Kidney (tissue), 14 donors: ENCODE measurements around the gene GADD45B. TPM values are rescaled to one million over a fixed set of nuclear protein-coding genes. Genes with fewer than 3 reads are reported as not detected.

Source experiments
- DNase-seq, 5 donors: peaks; one replicate each; pipeline ENCODE4 v3.0.0-alpha.2; 2013 to 2020
- FAIRE-seq: peaks from 2 replicates; lab custom pipeline; 2012; peaks lifted over from hg19 to GRCh38; lab: Jason Lieb, UNC
- H3K27ac ChIP-seq, 2 donors: one replicate each; pipeline ENCODE4 v1.7.0; 2013; ENCODE audit warnings: low read depth in 2 of 2, low read length in 2 of 2, inconsistent platforms in 1 of 2
- H3K27me3 ChIP-seq: one replicate; pipeline ENCODE4 v1.7.1; 2013; ENCODE audit warnings: low read length, inconsistent platforms; ENCODE audit not compliant: control insufficient read depth, insufficient read depth
- H3K36me3 ChIP-seq, 3 donors: one replicate each; pipeline versions ENCODE4 v1.7.0 to v1.7.1; 2013; ENCODE audit warnings: low read length in 3 of 3, control low read depth in 1 of 3, inconsistent platforms in 1 of 3; ENCODE audit not compliant: insufficient read depth in 3 of 3, control insufficient read depth in 2 of 3
- H3K4me1 ChIP-seq, 3 donors: one replicate each; pipeline versions ENCODE4 v1.7.0 to v1.7.1; 2013; ENCODE audit warnings: low read length in 3 of 3, inconsistent platforms in 1 of 3, low read depth in 1 of 3; ENCODE audit not compliant: control insufficient read depth in 2 of 3, insufficient read depth in 2 of 3
- H3K4me3 ChIP-seq, 3 donors: one replicate each; pipeline versions ENCODE4 v1.7.0 to v1.8.1; 2013; ENCODE audit warnings: low read length in 3 of 3, control low read depth in 1 of 3, inconsistent platforms in 1 of 3
- H3K9ac ChIP-seq, 3 donors: one replicate each; pipeline versions ENCODE4 v1.7.0 to v1.7.1; 2013; ENCODE audit warnings: low read length in 3 of 3, control low read depth in 1 of 3, inconsistent platforms in 1 of 3
- H3K9me3 ChIP-seq, 3 donors: one replicate each; pipeline versions ENCODE4 v1.7.0 to v1.7.1; 2013; ENCODE audit warnings: low read length in 3 of 3, control low read depth in 1 of 3, inconsistent platforms in 1 of 3; ENCODE audit not compliant: control insufficient read depth in 2 of 3, insufficient read depth in 1 of 3
- intact Hi-C: fragments of 100-400 bp; cut with DNase I; formaldehyde crosslinking; loops from one replicate; pipeline ENCODE4 v1.11.1; 2022
- polyA plus RNA-seq: library from polyadenylated mRNA; stranded (reverse); fragments of 350-450 nt; fragmentation: Illumina TruSeq; extraction: RNeasy Lipid Tissue Mini Kit (QIAGEN cat#74804); gene quantifications from one replicate; pipeline ENCODE4 v1.2.3, GENCODE V29; 2014; ENCODE audit warnings: low read depth, low replicate concordance; ENCODE audit not compliant: insufficient read depth
- total RNA-seq: library from RNA; stranded (reverse); fragmentation: NEBNext Ultra II Directional; extraction: Animal tissue kit (Norgen Biotek cat#: 25700); gene quantifications from one replicate; pipeline ENCODE4 v1.2.1, GENCODE V29; 2021
- TF ChIP-seq, protein P1 (sequence below): IDR thresholded peaks from 3 replicates; pipeline ENCODE4 v1.5.1; 2012; ENCODE audit warnings: mild to moderate bottlenecking, moderate library complexity, borderline replicate concordance; ENCODE audit not compliant: insufficient read depth; ENCODE audit errors: extremely low read depth
- donor health status: control.
- donor health status: control.
- donor health status: control.
- donor health status: control.
- donor health status: control.
- donor health status: DM: yes; HTN: yes; CAD: no.
- donor health status: Normal renal cell carcinoma (clear cell type).

GADD45B gene
- total and polyA plus RNA-seq, 2 donors from 2014 or later, result 88.5 to 149 TPM

GRCh38 chr19:2482354-2483038, 6.6 kb downstream of the GADD45B start:
- H3K9me3 ChIP-seq, result peaks cover 0 to 8% (median 0%) of the 10 kb centered on the region in 3 donors
- H3K4me1 ChIP-seq, result peaks cover 0 to 5% (median 0%) of the 10 kb centered on the region in 3 donors
- H3K27me3 ChIP-seq, result no peaks in the 10 kb centered on the region
- intact Hi-C loops, result no loop called here
- DNase-seq (no peak), FAIRE-seq (no peak)
- TF ChIP-seq, protein P1, sequence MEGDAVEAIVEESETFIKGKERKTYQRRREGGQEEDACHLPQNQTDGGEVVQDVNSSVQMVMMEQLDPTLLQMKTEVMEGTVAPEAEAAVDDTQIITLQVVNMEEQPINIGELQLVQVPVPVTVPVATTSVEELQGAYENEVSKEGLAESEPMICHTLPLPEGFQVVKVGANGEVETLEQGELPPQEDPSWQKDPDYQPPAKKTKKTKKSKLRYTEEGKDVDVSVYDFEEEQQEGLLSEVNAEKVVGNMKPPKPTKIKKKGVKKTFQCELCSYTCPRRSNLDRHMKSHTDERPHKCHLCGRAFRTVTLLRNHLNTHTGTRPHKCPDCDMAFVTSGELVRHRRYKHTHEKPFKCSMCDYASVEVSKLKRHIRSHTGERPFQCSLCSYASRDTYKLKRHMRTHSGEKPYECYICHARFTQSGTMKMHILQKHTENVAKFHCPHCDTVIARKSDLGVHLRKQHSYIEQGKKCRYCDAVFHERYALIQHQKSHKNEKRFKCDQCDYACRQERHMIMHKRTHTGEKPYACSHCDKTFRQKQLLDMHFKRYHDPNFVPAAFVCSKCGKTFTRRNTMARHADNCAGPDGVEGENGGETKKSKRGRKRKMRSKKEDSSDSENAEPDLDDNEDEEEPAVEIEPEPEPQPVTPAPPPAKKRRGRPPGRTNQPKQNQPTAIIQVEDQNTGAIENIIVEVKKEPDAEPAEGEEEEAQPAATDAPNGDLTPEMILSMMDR, result no peak
- no peak overlapping the region for H3K9ac ChIP-seq
- peaks cover 0 to 4% (median 3%) of the 10 kb centered on the region in 3 donors for H3K36me3 ChIP-seq
- H3K4me3 ChIP-seq, result no peak overlapping the region
- H3K27ac ChIP-seq, result no peak overlapping the region

DNA sequence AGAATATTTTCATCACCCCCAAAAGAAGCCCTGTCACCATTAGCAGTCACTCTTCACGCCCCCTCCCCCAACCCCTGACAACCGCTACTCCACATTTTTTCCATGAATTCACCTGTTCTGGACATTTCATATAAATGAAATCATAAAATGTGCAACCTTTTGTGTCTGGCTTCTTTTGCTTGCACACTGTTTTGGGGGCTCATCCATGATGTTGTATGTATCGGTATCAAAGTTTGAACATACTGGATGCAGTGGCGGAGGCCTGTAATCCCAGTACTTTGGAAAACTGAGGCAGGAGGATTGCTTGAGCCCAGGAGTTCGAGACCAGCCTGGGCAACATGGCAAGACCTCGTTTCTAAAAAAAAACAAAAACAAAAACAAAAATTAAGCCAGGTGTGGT, 7.2 kb downstream of the GADD45B start:
- TF ChIP-seq, protein P1, result no peak
- intact Hi-C loops, result no loop called here
- peaks cover 0 to 2% (median 0%) of the 10 kb centered on the region in 3 donors for H3K4me1 ChIP-seq
- DNase-seq (no peak), FAIRE-seq (no peak)
- no peaks in the 10 kb centered on the region for H3K36me3 ChIP-seq
- no peak overlapping the region for H3K27ac ChIP-seq
- no peak overlapping the region for H3K4me3 ChIP-seq
- peaks cover 0 to 8% (median 0%) of the 10 kb centered on the region in 3 donors for H3K9me3 ChIP-seq
- no peak overlapping the region for H3K9ac ChIP-seq
- no peaks in the 10 kb centered on the region for H3K27me3 ChIP-seq

GRCh38 chr19:2483484-2484151, 7.7 kb downstream of the GADD45B start:
- no peak overlapping the region for H3K27ac ChIP-seq
- no peaks in the 10 kb centered on the region for H3K27me3 ChIP-seq
- intact Hi-C loops, result no loop called here

More at GRCh38 chr19:2483484-2484151, 7.7 kb downstream of the GADD45B start:
- FAIRE-seq (no peak), DNase-seq (no peak)
- H3K9ac ChIP-seq, result no peak overlapping the region
- H3K9me3 ChIP-seq, result peaks cover 0 to 8% (median 0%) of the 10 kb centered on the region in 3 donors
- H3K4me3 ChIP-seq, result no peak overlapping the region
- no peaks in the 10 kb centered on the region for H3K36me3 ChIP-seq
- H3K4me1 ChIP-seq, result peaks cover 0 to 4% (median 0%) of the 10 kb centered on the region in 3 donors
- TF ChIP-seq, protein P1, result no peak
